SK-N-SH (cell line): ENCODE results near the gene PIGW.

Experiments used
- CTCF ChIP-seq: fragments of 200-600 bp; sonication (generic); IDR thresholded peaks from 2 replicates; pipeline ENCODE4 v1.6.1; 2017; ENCODE audit warnings: antibody characterized with exemption, mild to moderate bottlenecking, moderate library complexity
- EP300 ChIP-seq, 2 experiments: IDR thresholded peaks; 2 replicates each; pipeline versions ENCODE4 v1.4.0 to v1.6.1; 2012; ENCODE audit warnings: borderline replicate concordance in 1 of 2, low read depth in 1 of 2, low read length in 1 of 2
- FOXJ3 ChIP-seq: sonication (generic); formaldehyde crosslinking; IDR thresholded peaks from 2 replicates; pipeline ENCODE4 v1.5.1; 2020; ENCODE audit warnings: mild to moderate bottlenecking, missing genetic modification reagents
- FOXM1 ChIP-seq: IDR thresholded peaks from 2 replicates; pipeline ENCODE4 v1.4.0; 2012; ENCODE audit warnings: low read depth, mild to moderate bottlenecking
- NRF1 ChIP-seq: IDR thresholded peaks from 2 replicates; pipeline ENCODE4 v1.6.1; 2012; ENCODE audit warnings: low read depth, mild to moderate bottlenecking, low read length
- POLR2AphosphoS5 ChIP-seq: IDR thresholded peaks from 2 replicates; pipeline ENCODE4 v1.6.1; 2012; ENCODE audit warnings: low read depth, low read length
- REST ChIP-seq: IDR thresholded peaks from 2 replicates; pipeline ENCODE4 v1.6.1; 2012; ENCODE audit warnings: mild to moderate bottlenecking, low read depth, low read length, moderate library complexity

GRCh38 chr17:36529121-36529520, 5.7 kb upstream of the PIGW start:
- TF ChIP-seq REST (no peak), FOXJ3 (no peak), CTCF (no peak), NRF1 (no peak), FOXM1 (no peak), EP300 (IDR thresholded peaks at IDR 0.05; ENCODE audit: borderline replicate concordance in 1 of 2, low read depth in 1 of 2, low read length in 1 of 2) (no peak), POLR2AphosphoS5 (no peak)
